ENCODE results near the gene TMPRSS9. TPM values are rescaled to one million over a fixed set of nuclear protein-coding genes. Genes with fewer than 3 reads are reported as not detected.
A peak's percentile ranks its signal among the peaks of the same experiment; 100 is the strongest.

Gene TMPRSS9
- total RNA-seq (2014; rRNA removed) (0.17 TPM in 1 of 2 replicates, not detected in the other), Bru-seq, nascent RNA (percentile 7 among the genes with signal in this experiment), BruChase-seq, experiment 1, labeled RNA remaining after a 6-hour chase (percentile 27 among the genes with signal in this experiment), BruChase-seq, experiment 2, labeled RNA remaining after a 2-hour chase (percentile 16 among the genes with signal in this experiment)
- long read RNA-seq, partial matches to known transcripts, result 0 of 31 reads
- long read RNA-seq, other reads (novel, unspliced or antisense), result 31 of 31 reads

GRCh38 chr19:2359992-2360685 is at the start of gene TMPRSS9:
TMPRSS9 (plus strand) TSS chr19:2360265; CDS start chr19:2389786, 29,521 bp downstream.
- H3K27me3 ChIP-seq (ENCODE audit: low read length), result peaks cover 23% of the 10 kb centered on the region
- no peaks in the 10 kb centered on the region for H3K9me2 ChIP-seq (replicated peaks; ENCODE audit: low read length)
- CTCF ChIA-PET, result no interaction called here
- no peak within 1 kb of the TSS for H3K4me3 ChIP-seq (ENCODE audit: low read length)
- H3K9me3 ChIP-seq (ENCODE audit: low read length), result no peaks in the 10 kb centered on the region
- no peak within 1 kb of the TSS for H3K27ac ChIP-seq (ENCODE audit: low read length)
- no peaks in the 10 kb centered on the region for H4K20me1 ChIP-seq (ENCODE audit: low read length)
- POLR2A ChIA-PET (ENCODE audit: unreplicated experiment), result no interaction called here
- no peak within 1 kb of the TSS for H2AFZ ChIP-seq (ENCODE audit: low read length)
- H3K36me3 ChIP-seq (ENCODE audit: low read depth, low read length), result no peaks in the 10 kb centered on the region
- ATAC-seq (no peak), DNase-seq (no peak)
- intact Hi-C loops (cut with micrococcal nuclease), result no loop called here
- H3F3A ChIP-seq (ENCODE audit: low read length, unreplicated experiment), result no peaks in the 10 kb centered on the region
- no peaks in the 10 kb centered on the region for H3K79me2 ChIP-seq (ENCODE audit: low read length)
- H3K4me1 ChIP-seq (ENCODE audit: insufficient read depth, low read length), result no peaks in the 10 kb centered on the region
- no TSS peak for BruUV-seq (replicated peaks)
- TF ChIP-seq EZH2 (IDR thresholded peaks at IDR 0.05; ENCODE audit: low read length, unreplicated experiment) (no peak), CTCF (conservative IDR thresholded peaks at IDR 0.05; ENCODE audit: low read depth, low read length) (no peak), EZH2phosphoT487 (IDR thresholded peaks at IDR 0.05; ENCODE audit: borderline replicate concordance, low read length) (no peak; the same call in 1 of the 2 replicates)
- no peak within 1 kb of the TSS for H3K4me2 ChIP-seq (ENCODE audit: low read length)
- no peak within 1 kb of the TSS for H3K9ac ChIP-seq (ENCODE audit: low read length)

DNA sequence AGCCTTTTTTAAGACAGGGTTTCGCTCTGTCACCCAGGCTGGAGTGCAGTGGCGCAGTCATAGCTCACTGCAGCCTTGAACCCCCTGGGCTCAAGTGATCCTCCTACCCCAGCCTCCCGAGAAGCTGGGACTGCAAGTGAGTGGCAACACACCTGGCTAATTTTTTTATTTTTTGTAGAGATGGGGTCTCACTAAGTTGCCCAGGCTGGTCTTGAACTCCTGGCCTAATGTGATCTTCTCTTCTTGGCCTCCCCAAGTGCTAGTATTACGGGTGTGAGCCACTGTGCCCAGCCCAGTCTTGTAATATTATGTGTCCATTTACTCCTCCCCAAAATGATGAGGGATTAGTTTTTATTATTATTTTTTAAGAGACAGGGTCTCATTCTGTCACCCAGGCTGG is 49.0 kb upstream of the TMPRSS9 start:
- intact Hi-C loops (cut with micrococcal nuclease), result loop anchor here (10.0 kb wide), 1 partner anchor 76 kb away; the partner anchor contains the start of genes PLEKHJ1 and SF3A2
- POLR2A ChIA-PET (ENCODE audit: unreplicated experiment), result no interaction called here
- ATAC-seq, result no peak

More for the DNA sequence above, 49.0 kb upstream of the TMPRSS9 start:
- no peaks in the 10 kb centered on the region for H3K4me1 ChIP-seq (ENCODE audit: insufficient read depth, low read length)
- no peaks in the 10 kb centered on the region for H3K27me3 ChIP-seq (ENCODE audit: low read length)
- H3F3A ChIP-seq (ENCODE audit: low read length, unreplicated experiment), result no peaks in the 10 kb centered on the region
- no peak overlapping the region for H3K9ac ChIP-seq (ENCODE audit: low read length)
- H3K4me3 ChIP-seq (ENCODE audit: low read length), result no peak overlapping the region
- H3K9me2 ChIP-seq (replicated peaks; ENCODE audit: low read length), result no peaks in the 10 kb centered on the region
- H3K36me3 ChIP-seq (ENCODE audit: low read depth, low read length), result no peaks in the 10 kb centered on the region
- no peak overlapping the region for H2AFZ ChIP-seq (ENCODE audit: low read length)
- H3K4me2 ChIP-seq (ENCODE audit: low read length), result no peak overlapping the region
- H4K20me1 ChIP-seq (ENCODE audit: low read length), result no peaks in the 10 kb centered on the region
- no peak for DNase-seq
- CTCF ChIA-PET, result no interaction called here
- BruUV-seq (replicated peaks), result no TSS peak
- no peaks in the 10 kb centered on the region for H3K79me2 ChIP-seq (ENCODE audit: low read length)
- no peak overlapping the region for H3K27ac ChIP-seq (ENCODE audit: low read length)
- no peaks in the 10 kb centered on the region for H3K9me3 ChIP-seq (ENCODE audit: low read length)
- TF ChIP-seq CTCF (conservative IDR thresholded peaks at IDR 0.05; ENCODE audit: low read depth, low read length) (no peak), EZH2 (IDR thresholded peaks at IDR 0.05; ENCODE audit: low read length, unreplicated experiment) (no peak), EZH2phosphoT487 (IDR thresholded peaks at IDR 0.05; ENCODE audit: borderline replicate concordance, low read length) (no peak)

All from PC-3 (cell line).